C4-2B (cell line): Measurements from ENCODE around the gene IGSF9.

Source experiments
- ZFX ChIP-seq: fragments of 450-650 bp; IDR thresholded peaks from 2 replicates; pipeline ENCODE4 v1.6.1; 2017
- TF ChIP-seq, protein P1 (sequence below): fragments of 450-650 bp; conservative IDR thresholded peaks from 2 replicates; pipeline ENCODE4 v1.5.1; 2017; ENCODE audit warnings: mild to moderate bottlenecking

DNA sequence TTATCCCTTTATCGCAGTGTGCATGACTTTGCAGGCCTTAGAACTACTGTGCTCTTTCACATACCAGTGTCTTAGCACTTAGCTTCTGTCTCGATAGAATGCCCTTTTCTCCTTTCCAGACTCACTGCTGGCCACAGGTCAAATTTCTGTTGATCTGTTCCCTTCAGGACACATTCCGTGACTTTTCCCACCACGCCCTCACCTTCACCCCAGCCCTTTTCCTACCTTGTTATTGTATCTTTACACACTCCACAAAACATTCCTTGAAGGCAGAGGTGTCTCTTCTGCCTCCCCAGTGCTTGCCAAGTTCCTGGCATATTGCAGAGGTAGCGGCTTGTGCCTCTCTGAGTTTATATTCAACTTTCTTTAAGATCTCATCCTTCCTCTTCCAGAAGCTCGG is 3.7 kb upstream of the IGSF9 start:
- TF ChIP-seq, protein P1, sequence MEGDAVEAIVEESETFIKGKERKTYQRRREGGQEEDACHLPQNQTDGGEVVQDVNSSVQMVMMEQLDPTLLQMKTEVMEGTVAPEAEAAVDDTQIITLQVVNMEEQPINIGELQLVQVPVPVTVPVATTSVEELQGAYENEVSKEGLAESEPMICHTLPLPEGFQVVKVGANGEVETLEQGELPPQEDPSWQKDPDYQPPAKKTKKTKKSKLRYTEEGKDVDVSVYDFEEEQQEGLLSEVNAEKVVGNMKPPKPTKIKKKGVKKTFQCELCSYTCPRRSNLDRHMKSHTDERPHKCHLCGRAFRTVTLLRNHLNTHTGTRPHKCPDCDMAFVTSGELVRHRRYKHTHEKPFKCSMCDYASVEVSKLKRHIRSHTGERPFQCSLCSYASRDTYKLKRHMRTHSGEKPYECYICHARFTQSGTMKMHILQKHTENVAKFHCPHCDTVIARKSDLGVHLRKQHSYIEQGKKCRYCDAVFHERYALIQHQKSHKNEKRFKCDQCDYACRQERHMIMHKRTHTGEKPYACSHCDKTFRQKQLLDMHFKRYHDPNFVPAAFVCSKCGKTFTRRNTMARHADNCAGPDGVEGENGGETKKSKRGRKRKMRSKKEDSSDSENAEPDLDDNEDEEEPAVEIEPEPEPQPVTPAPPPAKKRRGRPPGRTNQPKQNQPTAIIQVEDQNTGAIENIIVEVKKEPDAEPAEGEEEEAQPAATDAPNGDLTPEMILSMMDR, result no peak
- no peak for TF ChIP-seq ZFX
